Calu3 (cell line): ENCODE results near the gene KIAA1755. TPM values are rescaled to one million over a fixed set of nuclear protein-coding genes. Genes with fewer than 3 reads are reported as not detected.

Experiments
- BruUV-seq: library from RNA; stranded (reverse); fragments of 400-500 nt; replicated peaks from 2 replicates; lab custom pipeline; 2021; lab: Mats Ljungman, UMichigan
- CTCF ChIA-PET: fragments of 300-600 bp; sonication (Branson Sonifier 250); formaldehyde crosslinking; loops from one replicate; lab custom pipeline; 2022; ENCODE audit warnings: antibody characterized with exemption; lab: Charles Lee
- DNase-seq: peaks from one replicate; pipeline ENCODE4 v3.0.0; 2022
- H3K27ac Mint-ChIP-seq: one replicate; pipeline ENCODE4 v1.8.0; 2022; ENCODE audit warnings: mixed read lengths; ENCODE audit not compliant: unreplicated experiment
- H3K27me3 Mint-ChIP-seq: one replicate; pipeline ENCODE4 v1.8.0; 2022; ENCODE audit warnings: mixed read lengths; ENCODE audit not compliant: unreplicated experiment
- H3K36me3 Mint-ChIP-seq: one replicate; pipeline ENCODE4 v1.8.0; 2022; ENCODE audit warnings: mild to moderate bottlenecking, moderate library complexity, mixed read lengths; ENCODE audit not compliant: insufficient read depth, unreplicated experiment
- H3K4me1 Mint-ChIP-seq: one replicate; pipeline ENCODE4 v1.8.0; 2022; ENCODE audit warnings: mild to moderate bottlenecking, low read depth, mixed read lengths; ENCODE audit not compliant: unreplicated experiment
- H3K4me3 Mint-ChIP-seq: one replicate; pipeline ENCODE4 v1.8.0; 2022; ENCODE audit warnings: mild to moderate bottlenecking, low read depth, moderate library complexity, mixed read lengths; ENCODE audit not compliant: unreplicated experiment
- H3K9me3 Mint-ChIP-seq: one replicate; pipeline ENCODE4 v1.8.0; 2022; ENCODE audit warnings: low read depth, mixed read lengths; ENCODE audit not compliant: unreplicated experiment
- CTCF ChIP-seq: fragments of 200-600 bp; IDR thresholded peaks from one replicate; pipeline ENCODE4 v1.8.0; 2022; ENCODE audit warnings: antibody characterized with exemption; ENCODE audit not compliant: unreplicated experiment
- intact Hi-C: fragments of 100-400 bp; cut with micrococcal nuclease; formaldehyde crosslinking; loops from one replicate; pipeline ENCODE4 v1.10.0; 2022; ENCODE audit not compliant: unreplicated experiment
- total RNA-seq: library from RNA; stranded (reverse); gene quantifications from 2 replicates; pipeline ENCODE4 v1.2.3, GENCODE V29; 2022

The KIAA1755 gene
- total RNA-seq, 1 experiment from 2014 or later: not detected

- H3K27ac Mint-ChIP-seq: no peak overlapping the region
- H3K4me3 Mint-ChIP-seq: no peak overlapping the region
- no peak for TF ChIP-seq CTCF
- DNase-seq: no peak
- no peaks in the 10 kb centered on the region for H3K36me3 Mint-ChIP-seq
- H3K4me1 Mint-ChIP-seq: no peaks in the 10 kb centered on the region
- H3K27me3 Mint-ChIP-seq: no peaks in the 10 kb centered on the region
- no TSS peak for BruUV-seq
- intact Hi-C loops: no loop called here
- H3K9me3 Mint-ChIP-seq: peaks cover 4% of the 10 kb centered on the region
- CTCF ChIA-PET: interaction anchor here (0.6 to 1.3 kb wide), 3 partner anchors 11 to 152 kb away, joined by 4 to 11 read pairs (median 5); no protein-coding TSS in a partner anchor
These were observed 50.7 kb downstream of the KIAA1755 start for GRCh38 chr20:38209736-38210405.

GRCh38 chr20:38209054-38209675, 51.4 kb downstream of the KIAA1755 start:
- no peaks in the 10 kb centered on the region for H3K4me1 Mint-ChIP-seq
- no peak for TF ChIP-seq CTCF
- H3K4me3 Mint-ChIP-seq: no peak overlapping the region
- H3K27me3 Mint-ChIP-seq: no peaks in the 10 kb centered on the region
- peaks cover 4% of the 10 kb centered on the region for H3K9me3 Mint-ChIP-seq
- H3K27ac Mint-ChIP-seq: no peak overlapping the region
- DNase-seq: no peak
- CTCF ChIA-PET: interaction anchor here (0.8 to 1.3 kb wide), 2 partner anchors 12 to 151 kb away, joined by 3 to 5 read pairs; no protein-coding TSS in a partner anchor
- BruUV-seq: no TSS peak
- intact Hi-C loops: no loop called here
- no peaks in the 10 kb centered on the region for H3K36me3 Mint-ChIP-seq

DNA sequence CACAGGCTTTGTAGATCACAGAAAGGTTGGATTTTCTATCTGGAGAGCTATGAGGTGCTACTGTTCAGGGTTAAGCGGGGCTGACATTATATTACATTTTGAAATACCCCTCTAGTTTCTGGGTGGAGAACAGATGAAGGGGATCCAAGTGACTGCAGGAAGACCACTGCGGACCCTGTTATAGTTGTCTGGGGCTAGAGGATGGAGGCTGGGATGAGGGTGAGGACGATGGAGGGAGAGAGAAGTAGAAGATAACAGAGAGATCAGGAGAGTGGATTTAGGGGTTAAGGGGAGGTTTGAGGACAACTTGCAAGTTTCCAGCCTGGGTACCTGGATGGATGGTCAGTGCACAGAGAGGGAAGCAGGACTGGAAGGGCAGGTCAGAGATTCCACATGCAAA, 52.0 kb downstream of the KIAA1755 start:
- Mint-ChIP-seq H3K9me3 (peaks cover 4% of the 10 kb centered on the region), H3K36me3 (no peaks in the 10 kb centered on the region), H3K27ac (no peak overlapping the region), H3K4me1 (no peaks in the 10 kb centered on the region), H3K4me3 (no peak overlapping the region), H3K27me3 (no peaks in the 10 kb centered on the region)
- no TSS peak for BruUV-seq
- TF ChIP-seq CTCF: no peak
- no peak for DNase-seq
- intact Hi-C loops: no loop called here
- CTCF ChIA-PET: interaction anchor here (0.8 to 1.3 kb wide), 2 partner anchors 35 to 151 kb away, joined by 3 to 4 read pairs; no protein-coding TSS in a partner anchor

DNA sequence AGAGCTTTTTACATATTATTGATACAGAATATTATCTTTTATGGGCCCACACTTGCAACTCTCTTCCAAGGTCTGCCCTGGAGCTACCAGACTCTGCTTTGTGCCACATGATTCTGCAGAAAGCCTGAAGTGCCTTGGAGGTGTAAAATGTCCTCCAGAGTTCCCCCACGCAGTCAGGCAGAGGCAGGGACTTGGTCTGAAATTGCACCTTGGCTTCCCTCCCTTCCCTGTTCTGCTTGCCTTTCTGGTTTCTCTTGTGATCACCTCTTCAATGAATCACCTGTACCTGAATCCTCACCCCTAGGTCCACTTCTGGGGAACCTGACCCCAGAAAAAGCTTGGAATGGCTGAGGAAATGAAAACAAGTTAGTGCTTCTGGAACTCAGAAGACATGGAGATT, 52.4 kb downstream of the KIAA1755 start:
- BruUV-seq: no TSS peak
- H3K4me1 Mint-ChIP-seq: no peaks in the 10 kb centered on the region
- no peak for DNase-seq
- CTCF ChIA-PET: interaction anchor here (0.8 to 1.7 kb wide), 3 partner anchors 13 to 150 kb away, joined by 3 to 6 read pairs (median 4); no protein-coding TSS in a partner anchor
- H3K9me3 Mint-ChIP-seq: peaks cover 4% of the 10 kb centered on the region
- no peak overlapping the region for H3K27ac Mint-ChIP-seq
- H3K36me3 Mint-ChIP-seq: no peaks in the 10 kb centered on the region
- H3K4me3 Mint-ChIP-seq: no peak overlapping the region
- intact Hi-C loops: no loop called here
- TF ChIP-seq CTCF: no peak
- no peaks in the 10 kb centered on the region for H3K27me3 Mint-ChIP-seq
